ENCODE data around the gene CDHR5.

CDHR5 gene

DNA sequence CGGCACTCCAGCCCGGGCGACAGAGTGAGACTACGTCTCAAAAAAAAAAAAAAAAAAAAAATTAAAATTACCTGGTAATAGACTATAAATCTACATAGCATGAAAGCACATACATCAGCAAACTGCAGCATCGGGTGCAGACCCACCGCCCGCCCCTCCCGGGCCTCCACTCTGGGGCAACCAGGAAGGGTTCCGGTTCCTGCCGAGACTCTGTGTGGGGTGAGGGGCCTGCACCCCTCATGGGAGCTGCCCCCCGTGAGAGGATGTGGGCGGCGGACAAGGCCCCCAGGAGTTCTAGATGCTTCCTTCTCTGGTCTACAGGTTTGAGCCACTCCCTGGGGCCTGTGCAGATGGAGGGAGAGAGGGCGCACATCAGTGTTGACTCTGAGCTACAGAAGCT, 21.5 kb upstream of the CDHR5 start:
- TF ChIP-seq, protein P1, sequence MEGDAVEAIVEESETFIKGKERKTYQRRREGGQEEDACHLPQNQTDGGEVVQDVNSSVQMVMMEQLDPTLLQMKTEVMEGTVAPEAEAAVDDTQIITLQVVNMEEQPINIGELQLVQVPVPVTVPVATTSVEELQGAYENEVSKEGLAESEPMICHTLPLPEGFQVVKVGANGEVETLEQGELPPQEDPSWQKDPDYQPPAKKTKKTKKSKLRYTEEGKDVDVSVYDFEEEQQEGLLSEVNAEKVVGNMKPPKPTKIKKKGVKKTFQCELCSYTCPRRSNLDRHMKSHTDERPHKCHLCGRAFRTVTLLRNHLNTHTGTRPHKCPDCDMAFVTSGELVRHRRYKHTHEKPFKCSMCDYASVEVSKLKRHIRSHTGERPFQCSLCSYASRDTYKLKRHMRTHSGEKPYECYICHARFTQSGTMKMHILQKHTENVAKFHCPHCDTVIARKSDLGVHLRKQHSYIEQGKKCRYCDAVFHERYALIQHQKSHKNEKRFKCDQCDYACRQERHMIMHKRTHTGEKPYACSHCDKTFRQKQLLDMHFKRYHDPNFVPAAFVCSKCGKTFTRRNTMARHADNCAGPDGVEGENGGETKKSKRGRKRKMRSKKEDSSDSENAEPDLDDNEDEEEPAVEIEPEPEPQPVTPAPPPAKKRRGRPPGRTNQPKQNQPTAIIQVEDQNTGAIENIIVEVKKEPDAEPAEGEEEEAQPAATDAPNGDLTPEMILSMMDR (IDR thresholded peaks at IDR 0.05; ENCODE audit: insufficient read depth, low read length, poor library complexity, severe bottlenecking) = no peak

DNA sequence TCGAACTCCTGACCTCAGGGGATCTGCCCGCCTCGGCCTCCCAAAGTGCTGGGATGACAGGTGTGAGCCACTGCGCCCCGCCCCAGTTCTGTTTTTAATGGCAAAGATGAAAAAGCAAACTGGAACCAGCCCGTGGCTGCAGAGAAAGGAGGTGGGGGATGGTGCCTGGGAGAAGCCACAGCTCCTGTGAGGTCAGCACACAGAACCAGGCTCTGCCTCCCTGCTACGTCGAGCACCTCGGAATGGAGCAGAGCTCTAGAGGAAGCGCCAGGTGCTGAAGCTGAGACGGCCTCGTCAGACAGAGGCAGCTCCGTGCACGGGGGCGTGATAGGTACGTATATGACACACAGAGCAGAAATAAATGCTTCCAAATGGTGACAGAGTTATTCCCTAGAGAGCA, 20.8 kb upstream of the CDHR5 start:
- TF ChIP-seq, protein P1 (IDR thresholded peaks at IDR 0.05; ENCODE audit: insufficient read depth, low read length, poor library complexity, severe bottlenecking) = no peak
- no peaks in the 10 kb centered on the region for H3K27me3 ChIP-seq (replicated peaks; ENCODE audit: control insufficient read depth, insufficient read depth, low read length)
- no peak for DNase-seq (ENCODE audit: extremely low read depth, insufficient read length)
- no peak overlapping the region for H3K4me3 ChIP-seq (replicated peaks; ENCODE audit: low read depth, low read length)
- H3K36me3 ChIP-seq (ENCODE audit: control insufficient read depth, insufficient read depth, low read length) = peaks cover 2% of the 10 kb centered on the region

More for the DNA sequence above, 21.5 kb upstream of the CDHR5 start:
- Histone ChIP-seq H3K27me3 (replicated peaks; ENCODE audit: control insufficient read depth, insufficient read depth, low read length) (no peaks in the 10 kb centered on the region), H3K36me3 (ENCODE audit: control insufficient read depth, insufficient read depth, low read length) (peaks cover 2% of the 10 kb centered on the region), H3K4me3 (replicated peaks; ENCODE audit: low read depth, low read length) (no peak overlapping the region)
- DNase-seq (ENCODE audit: extremely low read depth, insufficient read length) = no peak

DNA sequence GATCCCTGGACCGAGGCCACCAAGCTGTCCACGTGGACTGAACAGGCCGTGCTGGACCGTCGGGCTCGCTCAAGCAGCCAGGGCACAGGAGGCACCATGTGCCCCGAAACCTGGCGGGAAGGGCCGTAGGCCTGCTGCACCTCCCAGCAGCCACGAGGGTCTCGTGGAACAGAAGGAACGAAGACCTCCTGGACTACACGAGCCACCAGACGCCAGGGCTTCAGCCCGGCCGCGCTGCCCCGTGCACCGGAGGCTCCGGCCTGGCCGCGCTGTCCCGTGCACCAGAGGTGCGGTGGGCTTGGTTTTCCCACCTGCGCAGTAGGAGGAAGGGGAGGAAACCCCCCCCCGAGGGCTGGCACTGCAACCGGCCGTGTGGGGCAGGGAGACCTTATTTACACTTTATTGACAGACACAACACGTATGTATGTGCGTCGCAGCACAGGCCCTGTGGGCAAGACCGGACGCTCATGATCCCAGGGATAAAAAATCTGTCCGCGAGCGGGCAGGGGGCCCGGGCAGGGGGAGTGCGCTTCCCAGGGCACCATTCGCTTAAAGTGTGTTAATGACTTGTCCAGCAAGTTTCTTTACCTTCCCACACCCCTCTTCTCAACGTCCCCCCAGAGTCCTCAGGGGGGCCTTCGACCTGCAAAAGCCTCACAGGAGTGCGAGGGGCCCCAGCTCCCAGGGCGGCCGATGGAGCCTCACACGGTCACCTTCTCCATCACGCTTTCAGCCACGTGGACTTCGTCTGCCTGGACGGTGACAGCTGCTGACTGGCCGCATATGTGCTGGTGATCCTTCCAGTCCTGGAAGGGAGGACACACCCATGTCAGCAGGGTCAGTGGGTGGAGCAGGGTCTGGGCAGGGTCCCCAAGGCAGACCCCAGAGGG, 19.3 kb upstream of the CDHR5 start:
- TF ChIP-seq, protein P1 (IDR thresholded peaks at IDR 0.05; ENCODE audit: insufficient read depth, low read length, poor library complexity, severe bottlenecking) = no peak
- no peaks in the 10 kb centered on the region; the same call in 1 of the 2 replicates for H3K27me3 ChIP-seq (replicated peaks; ENCODE audit: control insufficient read depth, insufficient read depth, low read length)
- no peak for DNase-seq (ENCODE audit: extremely low read depth, insufficient read length)
- H3K36me3 ChIP-seq (ENCODE audit: control insufficient read depth, insufficient read depth, low read length) = peaks cover 2% of the 10 kb centered on the region
- H3K4me3 ChIP-seq (replicated peaks; ENCODE audit: low read depth, low read length) = no peak overlapping the region

DNA sequence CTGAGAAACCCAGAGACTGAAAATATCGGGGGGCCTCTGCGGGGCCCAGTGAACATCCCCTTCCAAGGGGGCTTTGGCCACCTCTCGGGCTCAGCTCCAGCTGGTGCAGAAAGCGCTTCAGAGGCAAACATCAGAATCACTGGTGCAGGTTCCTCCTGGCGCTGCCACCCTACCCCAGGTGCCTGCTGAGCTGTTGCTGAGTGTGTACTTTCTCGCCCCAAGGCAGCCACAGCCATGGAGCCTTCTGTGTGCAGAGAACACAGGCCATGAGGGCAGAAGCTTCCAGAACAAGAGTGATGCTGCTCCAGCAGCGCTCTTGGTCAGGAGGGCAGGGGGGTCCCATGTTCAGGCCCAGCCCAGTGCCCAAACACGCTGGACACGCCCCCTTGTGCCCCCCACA, 18.6 kb upstream of the CDHR5 start:
- no peak overlapping the region for H3K4me3 ChIP-seq (replicated peaks; ENCODE audit: low read depth, low read length)
- peaks cover 2% of the 10 kb centered on the region for H3K36me3 ChIP-seq (ENCODE audit: control insufficient read depth, insufficient read depth, low read length)
- no peak for DNase-seq (ENCODE audit: extremely low read depth, insufficient read length)
- TF ChIP-seq, protein P1 (IDR thresholded peaks at IDR 0.05; ENCODE audit: insufficient read depth, low read length, poor library complexity, severe bottlenecking) = no peak
- H3K27me3 ChIP-seq (replicated peaks; ENCODE audit: control insufficient read depth, insufficient read depth, low read length) = no peaks in the 10 kb centered on the region; the same call in 1 of the 2 replicates

DNA sequence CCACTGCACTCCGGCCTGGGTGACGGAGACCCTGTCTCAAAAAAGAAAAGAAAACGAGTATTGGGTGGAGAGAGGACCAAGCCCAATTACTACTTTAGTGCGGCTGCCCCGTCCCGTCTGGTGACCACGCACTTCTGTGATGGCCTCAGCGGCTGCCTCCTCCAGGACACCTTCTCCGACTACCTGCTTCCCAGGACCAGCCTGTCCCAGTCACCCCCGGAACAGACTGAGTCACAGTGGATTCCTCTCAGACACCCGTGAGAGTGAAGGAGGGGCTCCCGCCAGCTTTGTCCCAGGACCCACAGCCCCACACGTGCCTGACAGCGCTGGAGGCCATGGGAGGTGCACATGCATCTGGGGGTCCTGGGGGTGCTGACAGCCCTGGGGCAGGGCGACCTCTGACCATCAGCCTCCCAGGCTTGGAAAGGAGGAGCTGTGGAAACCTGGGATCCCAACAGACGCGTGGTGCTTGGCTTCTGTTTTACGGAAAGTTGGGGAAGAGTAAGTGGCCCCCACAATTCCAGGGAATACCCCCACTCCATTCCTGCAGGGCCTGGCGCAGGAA, 17.1 kb upstream of the CDHR5 start:
- no peaks in the 10 kb centered on the region; the same call in none of the 2 replicates for H3K27me3 ChIP-seq (replicated peaks; ENCODE audit: control insufficient read depth, insufficient read depth, low read length)
- H3K36me3 ChIP-seq (ENCODE audit: control insufficient read depth, insufficient read depth, low read length) = peaks cover 2% of the 10 kb centered on the region
- no peak overlapping the region for H3K4me3 ChIP-seq (replicated peaks; ENCODE audit: low read depth, low read length)
- DNase-seq (ENCODE audit: extremely low read depth, insufficient read length) = no peak
- TF ChIP-seq, protein P1 (IDR thresholded peaks at IDR 0.05; ENCODE audit: insufficient read depth, low read length, poor library complexity, severe bottlenecking) = no peak

Data from GM06990 (cell line).